SH-SY5Y (cell line): Measurements from ENCODE around the gene TNNC2.

Experiments
- GATA2 ChIP-seq: IDR thresholded peaks from 2 replicates; pipeline ENCODE4 v1.6.1; 2011; ENCODE audit warnings: mild to moderate bottlenecking, low read depth, low read length
- GATA3 ChIP-seq: IDR thresholded peaks from 2 replicates; pipeline ENCODE4 v1.6.1; 2011; ENCODE audit warnings: low read depth, mild to moderate bottlenecking, low read length, moderate library complexity

DNA sequence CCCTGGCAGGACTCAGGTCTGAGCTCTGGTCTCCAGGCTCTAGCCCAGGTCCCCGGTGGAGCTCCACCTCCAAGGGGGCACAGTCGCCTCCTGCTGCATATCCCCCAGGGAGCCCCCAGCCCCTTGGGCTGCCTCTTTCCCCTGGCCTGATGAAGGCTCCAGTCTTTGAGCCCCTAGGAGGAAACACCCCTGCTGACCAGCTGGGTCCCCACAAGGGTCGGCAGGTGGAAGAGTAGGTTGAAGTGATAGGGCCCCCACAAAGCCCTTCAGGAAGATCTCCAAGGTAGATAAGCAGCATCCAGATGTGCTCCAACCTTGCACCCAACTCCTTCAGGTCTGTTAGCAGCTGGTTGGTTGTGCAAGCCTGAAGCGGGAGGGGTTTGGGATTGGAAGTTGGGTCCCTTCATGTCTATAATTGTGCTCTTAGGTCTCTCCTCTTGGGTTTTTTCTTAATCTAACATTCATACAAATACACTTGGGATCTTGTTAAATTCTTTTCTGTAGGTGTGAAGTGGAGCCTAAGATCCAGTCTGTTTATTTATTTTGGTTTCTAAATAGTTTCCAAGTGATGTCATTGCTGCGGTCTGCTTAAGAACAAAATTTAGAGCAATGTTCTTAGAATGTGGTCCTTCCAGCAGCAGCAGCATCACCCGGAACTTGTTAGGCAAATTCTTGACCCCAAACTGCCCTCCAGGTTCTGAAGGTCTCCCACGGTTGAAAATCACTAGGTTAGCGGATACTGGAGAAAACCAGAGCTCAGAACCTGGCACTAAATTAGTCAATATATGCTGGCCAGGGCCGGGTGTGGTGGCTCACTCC lies 9.5 kb downstream of the TNNC2 start:
- TF ChIP-seq GATA3 (no peak), GATA2 (peak; percentile 18; the same call in 1 of the 2 replicates)
